ENCODE results near the gene RASA3. TPM values are rescaled to one million over a fixed set of nuclear protein-coding genes. Genes with fewer than 3 reads are reported as not detected.

The RASA3 gene
- total and polyA plus RNA-seq, 10 of the 15 experiments (the other 5 are each of a cell fraction or from before 2014, with no cell fraction given), result 0.79 to 33.9 (median 17.6) TPM

- no peak overlapping the region for H3K4me3 ChIP-seq
- CTCF ChIA-PET, result no interaction called here
- BruUV-seq (replicated peaks), result no TSS peak
Observed at GRCh38 chr13:114015969-114016295, 116.5 kb downstream of the RASA3 start.

More at GRCh38 chr13:114015969-114016295, 116.5 kb downstream of the RASA3 start:
- ChIA-PET RAD21 (ENCODE audit: unreplicated experiment) (no interaction called here), SMC1A (ENCODE audit: uncharacterized antibody, unreplicated experiment) (no interaction called here), POLR2A (no interaction called here)
- no peaks in the 10 kb centered on the region for H3K9me3 ChIP-seq (replicated peaks; ENCODE audit: control insufficient read depth, insufficient read depth, low read length)
- no peaks in the 10 kb centered on the region for H3K79me2 ChIP-seq (ENCODE audit: control insufficient read depth, insufficient read depth, low read length)
- H3K4me1 ChIP-seq (ENCODE audit: control insufficient read depth, insufficient read depth, low read length), result no peaks in the 10 kb centered on the region
- DNase-seq (ENCODE audit: low read depth, low spot score) (no peak), ATAC-seq (no peak), FAIRE-seq (no peak)
- in situ Hi-C loops (cut with MboI) (no loop called here), intact Hi-C loops (cut with micrococcal nuclease; ENCODE audit: unreplicated experiment) (no loop called here)
- no peak overlapping the region for H3K9ac ChIP-seq (ENCODE audit: control insufficient read depth, insufficient read depth, low read length)
- H3K27me3 ChIP-seq (replicated peaks in 1 of 2; ENCODE audit: control insufficient read depth in 2 of 2, insufficient read depth in 2 of 2, low read length in 1 of 2), result no peaks in the 10 kb centered on the region
- no peak overlapping the region for H3K4me2 ChIP-seq (ENCODE audit: control insufficient read depth, insufficient read depth)
- no peaks in the 10 kb centered on the region for H4K20me1 ChIP-seq (ENCODE audit: control insufficient read depth, insufficient read depth)
- H3K27ac ChIP-seq (ENCODE audit: control insufficient read depth, insufficient read depth), result no peak overlapping the region
- peaks cover 0 to 20% of the 10 kb centered on the region in 2 experiments; a peak in 3 of 4 replicates for H3K36me3 ChIP-seq (ENCODE audit: control insufficient read depth in 2 of 2, insufficient read depth in 2 of 2, low read length in 1 of 2)
- TF ChIP-seq MTA3 (IDR thresholded peaks at IDR 0.05; ENCODE audit: borderline replicate concordance, low read length) (no peak), NFYA (IDR thresholded peaks at IDR 0.05; ENCODE audit: borderline replicate concordance, low read depth, low read length) (no peak), HSF1 (IDR thresholded peaks at IDR 0.05; ENCODE audit: low read depth, low read length) (no peak), BCL3 (IDR thresholded peaks at IDR 0.05; ENCODE audit: borderline replicate concordance, insufficient read depth, low read depth, low read length, poor library complexity, severe bottlenecking) (no peak), KAT2A (conservative IDR thresholded peaks at IDR 0.05; ENCODE audit: control insufficient read depth, low read depth, low read length) (no peak), GATAD2B (conservative IDR thresholded peaks at IDR 0.05; ENCODE audit: low read depth) (no peak), MXI1 (IDR thresholded peaks at IDR 0.05; ENCODE audit: low read depth, low read length) (no peak), ELK1 (IDR thresholded peaks at IDR 0.05; ENCODE audit: low read depth, low read length) (no peak), TBL1XR1 (IDR thresholded peaks at IDR 0.05; ENCODE audit: low read depth, low read length) (no peak), ZNF207 (IDR thresholded peaks at IDR 0.05; ENCODE audit: borderline replicate concordance) (no peak), EZH2 (IDR thresholded peaks at IDR 0.05; ENCODE audit: borderline replicate concordance, control insufficient read depth, low read depth, low read length) (no peak), NFYB (IDR thresholded peaks at IDR 0.05; ENCODE audit: insufficient read depth, low read depth, low read length) (no peak), SREBF1 (IDR thresholded peaks at IDR 0.05; ENCODE audit: low read length) (no peak), POLR2A (IDR thresholded peaks at IDR 0.05; ENCODE audit: low read depth, low read length) (no peak), CHD4 (IDR thresholded peaks at IDR 0.05) (no peak), IRF4 (IDR thresholded peaks at IDR 0.05; ENCODE audit: low read depth, low read length) (no peak), FOXK2 (IDR thresholded peaks at IDR 0.05) (no peak)
- no peak overlapping the region for H2AFZ ChIP-seq (ENCODE audit: control insufficient read depth, low read depth, low read length)
- WGBS (ENCODE audit: insufficient coverage, insufficient replicate concordance, low lambda C conversion rate, missing lambda C conversion rate), result 86% methylated on average over 11 of the region's 11 CpGs

Data from GM12878 (cell line).